ENCODE measurements around the gene HLCS. TPM values are rescaled to one million over a fixed set of nuclear protein-coding genes. Genes with fewer than 3 reads are reported as not detected.

HLCS gene
- total RNA-seq, 1 donor from 2014 or later = 10.7 TPM

DNA sequence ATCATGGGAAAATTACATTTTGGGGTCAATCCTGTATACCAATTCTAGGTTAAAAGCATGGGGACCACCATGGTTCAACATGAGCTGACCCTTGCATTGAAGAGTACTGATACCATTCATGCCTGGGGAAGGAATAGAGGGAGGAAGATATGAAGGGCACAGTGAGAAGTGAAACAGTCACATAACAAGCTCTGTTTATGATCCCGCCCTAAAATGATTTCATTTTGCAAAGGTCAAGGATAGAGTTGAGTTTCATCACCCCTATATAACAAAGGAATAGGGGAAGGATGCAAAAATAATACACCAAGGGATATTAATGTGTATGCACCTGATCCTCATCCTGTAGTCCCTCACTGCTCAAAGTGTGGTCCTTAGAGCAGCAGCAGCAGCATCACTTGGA, 2.5 kb upstream of the HLCS start:
- H3K36me3 ChIP-seq = no peaks in the 10 kb centered on the region
- no peak for TF ChIP-seq CTCF (IDR thresholded peaks at IDR 0.05)
- H3K4me3 ChIP-seq = no peak overlapping the region
- intact Hi-C loops (cut with DNase I) = loop anchor here (5.0 kb wide), 1 partner anchor 43 kb away; no protein-coding TSS in a partner anchor
- DNase-seq (ENCODE audit: low spot score in 2 of 2) = no peak
- no peaks in the 10 kb centered on the region for H3K27me3 ChIP-seq
- H3K4me1 ChIP-seq = peaks cover 2 to 5% of the 10 kb centered on the region in 2 donors
- no peak overlapping the region for H3K27ac ChIP-seq
- H3K9me3 ChIP-seq = no peaks in the 10 kb centered on the region

GRCh38 chr21:36968414-36968813, 1.9 kb upstream of the HLCS start:
- Histone ChIP-seq H3K27me3 (no peaks in the 10 kb centered on the region), H3K27ac (no peak overlapping the region), H3K9me3 (no peaks in the 10 kb centered on the region), H3K4me3 (no peak overlapping the region), H3K4me1 (peaks cover 2 to 5% of the 10 kb centered on the region in 2 donors), H3K36me3 (no peaks in the 10 kb centered on the region)
- intact Hi-C loops (cut with DNase I) = loop anchor here (5.0 kb wide), 1 partner anchor 44 kb away; no protein-coding TSS in a partner anchor
- no peak for DNase-seq (ENCODE audit: low spot score in 2 of 2)
- no peak for TF ChIP-seq CTCF (IDR thresholded peaks at IDR 0.05)

GRCh38 chr21:36966821-36967768, 626 bp upstream of the HLCS start:
- Histone ChIP-seq H3K4me1 (peaks cover 2 to 5% of the 10 kb centered on the region in 2 donors), H3K4me3 (peak overlapping the region; percentile 79 to 97), H3K36me3 (no peaks in the 10 kb centered on the region), H3K9me3 (no peaks in the 10 kb centered on the region), H3K27ac (peak overlapping the region; percentile 86 to 89), H3K27me3 (no peaks in the 10 kb centered on the region)
- no peak for TF ChIP-seq CTCF (IDR thresholded peaks at IDR 0.05)
- intact Hi-C loops (cut with DNase I) = loop anchor here (1.0 to 5.0 kb wide), 2 partner anchors 22 to 45 kb away; no protein-coding TSS in a partner anchor
- no peak for DNase-seq (ENCODE audit: low spot score in 2 of 2)

DNA sequence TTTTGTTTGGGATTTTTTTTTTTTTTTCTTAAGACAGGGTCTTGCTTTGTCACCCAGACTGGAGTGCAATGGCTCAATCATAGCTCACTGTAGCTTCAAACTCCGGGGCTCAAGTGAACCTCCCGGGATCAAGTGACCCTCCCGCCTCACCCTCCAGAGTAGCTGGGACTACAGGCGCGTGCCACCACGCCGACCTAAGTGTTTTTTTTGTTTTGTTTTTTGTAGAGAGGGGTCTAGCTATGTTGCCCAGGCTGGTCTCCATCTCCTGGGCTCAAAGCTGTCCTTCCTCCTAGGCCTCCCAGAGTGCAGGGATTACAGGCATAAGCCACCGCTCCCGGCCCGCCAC, 776 bp downstream of the HLCS start:
- H3K4me3 ChIP-seq = peak overlapping the region; percentile 79 to 97
- no peak for TF ChIP-seq CTCF (IDR thresholded peaks at IDR 0.05)
- DNase-seq (ENCODE audit: low spot score in 2 of 2) = no peak
- no peaks in the 10 kb centered on the region for H3K9me3 ChIP-seq
- peaks cover 5 to 6% of the 10 kb centered on the region in 2 donors for H3K36me3 ChIP-seq
- intact Hi-C loops (cut with DNase I) = loop anchor here (1.0 to 5.0 kb wide), 2 partner anchors 24 to 47 kb away; no protein-coding TSS in a partner anchor
- peaks cover 2 to 5% of the 10 kb centered on the region in 2 donors for H3K4me1 ChIP-seq
- peak overlapping the region; percentile 82 to 86 for H3K27ac ChIP-seq
- H3K27me3 ChIP-seq = no peaks in the 10 kb centered on the region

- peak overlapping the region in 1 of 2 donors; percentile 97 for H3K4me3 ChIP-seq
- intact Hi-C loops (cut with DNase I) = loop anchor here (5.0 kb wide), 1 partner anchor 47 kb away; no protein-coding TSS in a partner anchor
- peaks cover 2 to 5% of the 10 kb centered on the region in 2 donors for H3K4me1 ChIP-seq
- H3K27ac ChIP-seq = no peak overlapping the region
- H3K36me3 ChIP-seq = peaks cover 6 to 11% of the 10 kb centered on the region in 2 donors
- no peaks in the 10 kb centered on the region for H3K9me3 ChIP-seq
- TF ChIP-seq CTCF (IDR thresholded peaks at IDR 0.05) = no peak
- DNase-seq (ENCODE audit: low spot score in 2 of 2) = no peak
- no peaks in the 10 kb centered on the region for H3K27me3 ChIP-seq
Observed at GRCh38 chr21:36964827-36965719, 1.4 kb downstream of the HLCS start.

All from ascending aorta (tissue), 2 donors.